MM.1S (cell line): ENCODE measurements around the gene SPNS2.

Source experiments
- EZH2 ChIP-seq: fragments of 300-600 bp; sonication (generic); optimal IDR thresholded peaks from 2 replicates; pipeline ENCODE3; 2017; ENCODE audit warnings: low read depth, mild to moderate bottlenecking, antibody characterized with exemption, low read length, mixed read lengths
- TF ChIP-seq, protein P1 (sequence below): fragments of 300-600 bp; sonication (generic); IDR thresholded peaks from 2 replicates; pipeline ENCODE4 v1.5.1; 2016; ENCODE audit warnings: antibody characterized with exemption, low read length, mixed read lengths

DNA sequence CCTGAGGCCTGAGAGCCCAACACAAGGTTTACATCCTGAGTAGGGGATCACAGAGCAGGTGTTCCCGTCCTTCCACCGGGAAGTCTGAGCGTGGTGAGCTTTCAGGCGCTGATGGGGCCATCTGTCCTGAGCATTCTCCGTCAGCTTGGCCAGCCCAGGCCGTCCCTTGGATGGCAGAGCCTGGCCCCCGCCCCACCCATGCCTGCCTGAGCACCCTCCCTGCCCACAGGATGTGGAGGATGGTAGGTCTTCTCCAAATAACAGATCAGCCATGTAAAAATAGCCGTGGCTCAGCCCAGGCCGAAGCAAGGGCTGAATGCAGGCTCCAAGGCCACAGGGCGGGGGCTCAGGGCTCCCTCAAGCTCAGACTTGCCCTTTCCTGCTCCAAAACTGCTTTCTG is 20.2 kb downstream of the SPNS2 start:
- TF ChIP-seq, protein P1, sequence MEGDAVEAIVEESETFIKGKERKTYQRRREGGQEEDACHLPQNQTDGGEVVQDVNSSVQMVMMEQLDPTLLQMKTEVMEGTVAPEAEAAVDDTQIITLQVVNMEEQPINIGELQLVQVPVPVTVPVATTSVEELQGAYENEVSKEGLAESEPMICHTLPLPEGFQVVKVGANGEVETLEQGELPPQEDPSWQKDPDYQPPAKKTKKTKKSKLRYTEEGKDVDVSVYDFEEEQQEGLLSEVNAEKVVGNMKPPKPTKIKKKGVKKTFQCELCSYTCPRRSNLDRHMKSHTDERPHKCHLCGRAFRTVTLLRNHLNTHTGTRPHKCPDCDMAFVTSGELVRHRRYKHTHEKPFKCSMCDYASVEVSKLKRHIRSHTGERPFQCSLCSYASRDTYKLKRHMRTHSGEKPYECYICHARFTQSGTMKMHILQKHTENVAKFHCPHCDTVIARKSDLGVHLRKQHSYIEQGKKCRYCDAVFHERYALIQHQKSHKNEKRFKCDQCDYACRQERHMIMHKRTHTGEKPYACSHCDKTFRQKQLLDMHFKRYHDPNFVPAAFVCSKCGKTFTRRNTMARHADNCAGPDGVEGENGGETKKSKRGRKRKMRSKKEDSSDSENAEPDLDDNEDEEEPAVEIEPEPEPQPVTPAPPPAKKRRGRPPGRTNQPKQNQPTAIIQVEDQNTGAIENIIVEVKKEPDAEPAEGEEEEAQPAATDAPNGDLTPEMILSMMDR: no peak
- TF ChIP-seq EZH2: no peak
